T-helper 2 cell treated with Interferon-gamma antibody and Interleukin-4, amounts not matched to agents 5 μg/mL and 100 μg/mL, for 36 hours (primary cell): ENCODE data around the gene MCRIP1.
A peak's percentile ranks its signal among the peaks of the same experiment; 100 is the strongest.
"Not testable (repeated sequence)": the region's sequence is repeated elsewhere in the genome, so short reads cannot be mapped to it uniquely, and the experiment has no call there.

Experiments used
- DNase-seq: peaks from one replicate; pipeline ENCODE4 v3.0.0; 2021; ENCODE audit warnings: low spot score
- H3K27ac Mint-ChIP-seq: one replicate; pipeline ENCODE4 v1.8.0; 2021; ENCODE audit warnings: mild to moderate bottlenecking, mixed read lengths
- H3K27me3 Mint-ChIP-seq: one replicate; pipeline ENCODE4 v1.8.0; 2021; ENCODE audit warnings: low read depth, mixed read lengths
- H3K36me3 Mint-ChIP-seq: one replicate; pipeline ENCODE4 v1.8.0; 2021; ENCODE audit warnings: low read depth, mixed read lengths
- H3K4me1 Mint-ChIP-seq: one replicate; pipeline ENCODE4 v1.8.0; 2021; ENCODE audit warnings: low read depth, mixed read lengths
- H3K4me3 Mint-ChIP-seq: one replicate; pipeline ENCODE4 v1.8.0; 2022; ENCODE audit warnings: mild to moderate bottlenecking, moderate library complexity, mixed read lengths
- H3K9me3 Mint-ChIP-seq: one replicate; pipeline ENCODE4 v1.8.0; 2021; ENCODE audit warnings: mixed read lengths

The MCRIP1 gene

DNA sequence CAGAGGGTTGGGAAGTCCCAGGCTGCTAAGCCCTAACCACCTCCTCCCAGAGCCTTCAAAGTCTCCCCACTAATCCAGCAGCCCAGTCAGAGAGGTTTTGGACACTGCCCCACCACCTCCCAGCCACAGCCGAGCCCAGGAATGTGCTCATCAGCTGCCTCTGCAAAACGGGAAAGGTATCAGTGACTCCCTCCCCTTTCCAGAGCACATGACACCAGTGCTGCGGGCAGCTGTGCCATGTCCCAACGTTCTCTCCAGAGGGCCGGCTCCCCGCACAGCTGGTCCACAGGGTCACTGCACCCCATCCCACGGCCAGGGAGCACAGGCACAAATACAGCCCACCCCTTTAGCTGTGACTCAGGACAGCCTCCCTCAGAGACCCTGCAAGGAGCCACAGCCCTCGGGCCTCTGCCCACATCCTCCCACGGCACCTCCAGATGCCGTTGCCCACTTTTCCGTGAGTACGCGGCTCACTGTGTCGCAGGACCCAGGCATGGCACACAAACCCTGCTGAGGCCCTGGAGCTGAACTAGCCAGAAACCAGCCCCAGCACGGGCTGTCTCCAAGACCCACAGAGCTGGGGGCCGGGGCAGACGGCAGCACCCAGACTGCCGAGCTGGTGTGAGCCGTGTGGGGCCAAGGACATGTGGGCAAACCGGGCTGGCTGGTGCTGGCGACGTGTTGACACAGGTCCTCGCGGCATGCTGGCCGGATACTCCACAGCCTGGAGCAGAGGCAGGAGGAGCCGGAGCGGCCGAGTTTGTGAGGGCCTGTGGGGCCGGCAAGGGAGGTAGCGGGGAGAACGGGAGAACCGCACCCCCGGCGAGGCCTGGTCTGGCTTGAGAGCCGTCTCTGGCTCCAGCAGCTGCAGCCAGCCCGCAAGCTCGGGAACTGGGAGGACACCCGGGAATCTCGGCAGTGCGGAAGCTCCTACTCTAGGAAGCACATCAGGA, 8.0 kb upstream of the MCRIP1 start:
- no peak for DNase-seq

DNA sequence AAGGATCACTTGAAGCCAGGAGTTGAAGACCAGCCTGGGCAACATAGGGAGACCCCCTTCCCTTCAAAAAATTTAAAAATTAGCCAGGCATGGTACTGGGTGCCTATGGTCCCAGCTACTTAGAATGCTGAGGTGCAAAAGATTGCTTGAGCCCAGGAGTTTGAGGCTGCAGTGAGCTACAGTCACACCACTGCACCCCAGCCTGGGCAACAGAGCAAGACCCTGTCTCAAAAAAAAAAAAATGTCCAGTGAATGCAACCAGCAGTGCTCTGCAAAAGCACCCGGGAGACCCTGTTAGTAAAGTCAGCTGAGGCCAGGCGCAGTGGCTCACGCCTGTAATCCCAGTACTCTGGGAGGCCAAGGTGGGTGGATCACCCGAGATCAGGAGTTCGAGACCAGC, 7.0 kb upstream of the MCRIP1 start:
- not testable (repeated sequence) for H3K9me3 Mint-ChIP-seq, H3K27ac Mint-ChIP-seq, H3K4me3 Mint-ChIP-seq, H3K27me3 Mint-ChIP-seq, H3K4me1 Mint-ChIP-seq, DNase-seq
- peaks cover 14% of the 10 kb centered on the region for H3K36me3 Mint-ChIP-seq

More for the DNA sequence above, 8.0 kb upstream of the MCRIP1 start:
- no peaks in the 10 kb centered on the region for H3K27me3 Mint-ChIP-seq
- H3K4me1 Mint-ChIP-seq: no peaks in the 10 kb centered on the region
- no peak overlapping the region for H3K4me3 Mint-ChIP-seq
- H3K27ac Mint-ChIP-seq: no peak overlapping the region
- no peaks in the 10 kb centered on the region for H3K9me3 Mint-ChIP-seq
- H3K36me3 Mint-ChIP-seq: peaks cover 21% of the 10 kb centered on the region

DNA sequence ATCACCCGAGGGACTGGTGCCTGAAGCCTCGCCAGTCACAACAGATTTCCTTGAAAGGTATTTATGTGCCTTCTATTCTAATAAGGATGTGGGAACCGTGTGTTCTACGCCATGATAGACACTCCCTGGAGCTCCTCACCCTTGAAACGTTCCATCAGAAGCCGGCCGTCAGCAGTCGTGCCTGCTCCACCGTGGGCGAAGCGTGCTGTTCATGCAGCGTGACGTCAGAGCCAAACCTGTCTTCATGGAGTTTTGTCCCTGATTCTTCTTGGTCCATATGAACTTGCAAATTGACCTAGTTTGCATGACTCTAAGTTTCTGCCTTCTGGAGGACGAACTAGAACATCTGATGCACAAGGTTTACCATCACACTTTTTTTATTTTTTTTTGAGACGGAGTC, 6.2 kb upstream of the MCRIP1 start:
- DNase-seq: no peak
- Mint-ChIP-seq H3K4me3 (no peak overlapping the region), H3K4me1 (no peaks in the 10 kb centered on the region), H3K9me3 (no peaks in the 10 kb centered on the region), H3K27me3 (no peaks in the 10 kb centered on the region), H3K27ac (no peak overlapping the region), H3K36me3 (peaks cover 9% of the 10 kb centered on the region)

DNA sequence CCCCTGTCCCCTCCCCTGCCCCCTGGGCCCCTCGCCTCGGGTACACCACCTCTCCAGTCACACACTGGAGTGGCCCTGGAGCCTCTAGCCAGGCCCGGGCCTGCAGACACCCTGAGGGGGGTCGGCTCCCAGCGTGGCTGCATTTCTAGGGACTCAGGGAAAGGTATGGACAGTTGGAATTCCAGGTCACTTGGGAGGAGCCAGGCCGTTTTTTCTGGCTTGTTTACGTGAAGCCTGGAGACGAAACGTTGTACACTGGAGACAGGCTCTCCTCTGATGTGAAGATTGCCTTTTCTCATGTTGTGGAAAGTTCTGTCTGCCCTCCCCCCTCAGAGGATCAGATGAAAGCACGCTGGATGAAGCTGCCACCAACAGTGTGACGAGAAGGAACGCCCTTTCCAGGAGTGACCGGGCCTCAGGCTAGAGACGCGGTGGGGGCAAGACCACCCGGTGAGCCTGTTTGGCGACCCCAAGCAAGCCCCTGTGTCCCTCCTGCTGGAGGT, 5.7 kb upstream of the MCRIP1 start:
- Mint-ChIP-seq H3K27ac (no peak overlapping the region), H3K27me3 (no peaks in the 10 kb centered on the region), H3K9me3 (no peaks in the 10 kb centered on the region), H3K4me1 (peaks cover 2% of the 10 kb centered on the region), H3K36me3 (peaks cover 7% of the 10 kb centered on the region), H3K4me3 (no peak overlapping the region)
- DNase-seq: no peak

DNA sequence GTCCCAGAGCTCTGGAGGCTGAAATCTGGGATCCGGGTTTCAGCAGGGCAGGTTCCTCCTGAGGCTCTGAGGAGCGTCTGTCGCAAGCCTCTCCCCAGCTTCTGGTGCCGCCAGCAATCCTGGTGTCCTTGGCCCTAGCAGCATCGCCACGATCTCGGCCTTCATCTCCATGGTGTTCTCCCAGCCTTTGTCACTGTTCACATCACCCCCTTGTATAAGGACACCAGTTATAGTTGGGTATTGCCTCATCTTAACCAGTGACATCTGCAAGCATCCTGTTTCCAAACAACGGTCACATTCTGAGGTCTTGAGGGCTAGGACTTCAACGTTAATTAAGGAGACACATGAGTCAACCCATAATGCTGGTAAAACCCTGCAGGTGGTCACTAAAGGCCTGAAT, 4.5 kb upstream of the MCRIP1 start:
- Mint-ChIP-seq H3K4me3 (no peak overlapping the region), H3K36me3 (no peaks in the 10 kb centered on the region), H3K27me3 (no peaks in the 10 kb centered on the region), H3K9me3 (no peaks in the 10 kb centered on the region), H3K4me1 (peaks cover 4% of the 10 kb centered on the region), H3K27ac (no peak overlapping the region)
- no peak for DNase-seq

DNA sequence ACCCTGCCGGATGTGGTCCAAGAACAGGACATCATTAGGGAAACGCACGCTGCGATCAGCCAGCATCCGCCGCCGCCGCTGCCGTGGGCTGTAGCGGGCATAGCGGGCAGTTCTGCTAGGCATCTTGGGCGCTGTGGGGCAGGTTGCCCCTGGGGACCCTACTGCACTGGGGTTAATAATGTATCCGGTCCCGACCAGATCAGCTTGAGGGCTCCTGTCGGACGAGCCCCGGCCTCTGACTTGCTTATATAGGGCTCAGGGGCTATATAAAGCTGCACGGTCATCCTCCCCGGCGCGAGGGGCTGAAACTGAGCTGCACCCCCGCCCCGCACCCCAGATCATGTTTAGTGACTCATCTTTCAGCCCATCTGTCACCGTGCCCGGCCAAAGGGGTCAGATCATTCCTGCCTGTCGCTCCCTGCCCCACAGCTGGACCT, 1.8 kb upstream of the MCRIP1 start, which contains the start of gene PPP1R27:
PPP1R27 (minus strand) TSS at position 220 of the 437 bp plus-strand sequence; CDS start at position 123, 97 bp downstream.
- Mint-ChIP-seq H3K9me3 (no peaks in the 10 kb centered on the region), H3K27ac (peak within 1 kb of the TSS; percentile 82), H3K27me3 (no peaks in the 10 kb centered on the region), H3K4me1 (peaks cover 17% of the 10 kb centered on the region), H3K4me3 (peak within 1 kb of the TSS; percentile 78), H3K36me3 (no peaks in the 10 kb centered on the region)
- DNase-seq: no peak

DNA sequence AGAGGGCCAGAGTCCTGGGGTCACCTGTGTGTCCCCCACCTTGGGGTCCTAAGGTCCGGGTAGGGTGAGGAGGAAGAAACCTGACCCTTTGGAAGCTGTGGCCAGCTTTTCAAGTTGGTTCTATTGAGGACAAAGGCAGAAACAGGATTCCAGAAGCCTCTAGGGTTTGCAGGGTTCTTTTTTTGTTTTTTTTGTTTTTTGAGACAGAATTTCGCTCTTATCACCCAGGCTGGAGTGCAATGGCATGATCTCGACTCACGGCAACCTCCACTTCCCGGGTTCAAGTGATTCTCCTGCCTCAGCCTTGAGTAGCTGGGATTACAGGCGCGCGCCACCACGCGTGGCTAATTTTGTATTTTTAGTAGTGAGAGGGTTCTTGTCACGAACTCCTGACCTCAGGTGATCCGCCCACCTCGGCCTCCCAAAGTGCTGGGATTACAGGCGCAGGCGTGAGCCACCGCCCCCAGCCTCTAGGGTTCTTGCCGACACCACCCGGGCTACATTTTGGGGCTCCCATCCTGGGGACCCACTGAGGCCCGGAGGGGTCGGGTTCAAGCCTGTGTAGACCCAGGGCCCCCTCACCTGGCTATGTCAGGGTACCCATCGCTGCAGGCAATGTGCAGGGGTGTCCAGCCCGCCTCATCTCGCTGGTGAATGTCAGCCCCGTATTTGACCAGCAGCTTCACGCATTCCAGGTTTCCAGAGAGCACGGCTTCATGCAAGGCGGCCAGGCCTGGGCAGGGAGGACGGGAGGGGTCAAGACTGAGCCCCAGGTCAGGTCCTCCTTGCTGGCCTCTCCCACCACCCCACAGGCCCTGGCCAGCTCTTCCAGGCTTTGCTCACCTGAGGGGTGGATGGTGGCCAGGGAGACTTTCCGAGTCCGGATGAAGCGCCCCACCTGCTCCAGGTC, 1.1 kb upstream of the MCRIP1 start:
- Mint-ChIP-seq H3K4me1 (peaks cover 17% of the 10 kb centered on the region), H3K36me3 (no peaks in the 10 kb centered on the region), H3K9me3 (no peaks in the 10 kb centered on the region), H3K27me3 (no peaks in the 10 kb centered on the region), H3K27ac (peak overlapping the region; percentile 82), H3K4me3 (peak overlapping the region; percentile 78)
- no peak for DNase-seq

DNA sequence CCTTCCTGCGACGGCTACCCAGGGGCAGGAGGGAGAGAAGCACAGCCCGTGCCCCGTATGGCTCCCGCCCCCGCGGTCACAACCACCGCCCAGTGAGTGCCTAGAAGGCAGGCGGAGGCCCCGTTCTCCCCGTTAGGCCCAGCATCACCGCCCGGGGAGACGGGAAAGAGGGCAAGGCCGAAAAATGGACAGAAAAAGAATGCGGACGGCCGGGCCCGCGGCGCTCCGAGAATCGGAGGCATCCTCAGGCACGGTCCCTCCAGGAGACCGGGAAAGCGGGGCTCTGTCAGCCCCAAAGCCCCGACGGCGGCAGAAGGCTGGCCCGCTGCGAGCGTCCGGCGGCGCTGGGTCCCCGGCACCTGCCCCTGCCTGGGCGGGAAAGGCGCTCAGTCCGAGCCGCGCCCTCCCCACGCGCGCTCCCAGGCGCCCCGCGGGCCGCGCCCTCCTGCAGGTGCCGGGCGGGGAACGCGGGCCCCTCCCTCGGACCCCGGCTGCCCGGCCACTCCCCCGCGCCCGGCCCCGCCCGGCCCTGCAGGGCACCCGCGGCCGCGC, 407 bp downstream of the MCRIP1 start:
- peak; percentile 56 for DNase-seq
- H3K9me3 Mint-ChIP-seq: no peaks in the 10 kb centered on the region
- no peaks in the 10 kb centered on the region for H3K27me3 Mint-ChIP-seq
- peak overlapping the region; percentile 89 for H3K27ac Mint-ChIP-seq
- H3K36me3 Mint-ChIP-seq: no peaks in the 10 kb centered on the region
- peaks cover 17% of the 10 kb centered on the region for H3K4me1 Mint-ChIP-seq
- peak overlapping the region; percentile 88 for H3K4me3 Mint-ChIP-seq

DNA sequence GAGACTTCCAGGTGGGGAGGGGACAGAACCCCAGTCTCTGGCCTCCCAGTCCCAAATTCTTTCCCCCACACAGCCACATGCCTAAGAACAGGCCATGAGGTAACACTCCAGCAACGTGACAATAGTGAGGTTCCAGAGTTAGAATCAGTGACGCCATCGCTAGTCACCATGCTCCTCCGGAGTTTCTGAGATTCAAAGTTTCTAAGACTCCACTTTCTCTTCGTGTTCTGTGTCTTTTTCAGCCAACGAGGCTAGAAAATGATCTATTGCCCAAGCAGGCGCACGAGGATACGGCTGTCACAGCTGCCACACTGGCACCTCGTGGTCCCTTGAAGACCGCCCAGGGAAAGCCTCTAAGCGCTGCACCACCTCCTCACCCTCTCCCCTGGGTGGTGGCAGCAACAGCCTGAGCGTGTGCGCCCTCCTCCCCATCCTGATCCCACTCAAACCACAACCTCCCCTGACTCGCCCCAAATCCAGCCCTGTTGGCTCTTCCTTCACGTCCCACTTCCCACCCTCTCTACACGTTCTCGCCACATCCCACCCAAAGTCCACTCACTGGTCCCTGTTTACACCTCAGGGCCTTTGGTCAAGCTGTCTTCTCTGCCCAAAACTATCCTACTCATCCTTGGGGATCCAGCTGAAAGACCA, 1.0 kb downstream of the MCRIP1 start:
- H3K9me3 Mint-ChIP-seq: no peaks in the 10 kb centered on the region
- peak; percentile 45 for DNase-seq
- H3K4me1 Mint-ChIP-seq: peaks cover 17% of the 10 kb centered on the region
- H3K27me3 Mint-ChIP-seq: no peaks in the 10 kb centered on the region
- H3K27ac Mint-ChIP-seq: peak overlapping the region; percentile 89
- H3K4me3 Mint-ChIP-seq: peak overlapping the region; percentile 88
- H3K36me3 Mint-ChIP-seq: no peaks in the 10 kb centered on the region

DNA sequence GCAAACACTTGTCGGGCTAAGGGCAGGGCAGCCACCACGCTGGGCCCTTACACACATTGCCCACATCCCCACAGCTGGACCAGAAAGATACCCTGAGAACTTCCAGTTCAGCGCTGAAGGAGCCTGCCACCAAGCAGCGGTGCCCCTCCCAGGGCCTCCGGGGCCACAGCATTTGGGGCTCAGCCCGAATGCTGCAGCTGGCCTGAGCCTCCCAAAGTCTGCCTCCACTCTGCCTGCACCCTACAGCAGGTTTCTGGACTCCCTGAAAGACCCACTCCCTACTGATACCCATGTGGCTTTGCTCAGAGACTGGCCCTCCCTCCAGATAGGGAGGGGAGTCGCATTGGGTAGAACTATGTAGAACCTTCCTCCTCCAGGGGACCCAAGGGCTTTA, 1.5 kb downstream of the MCRIP1 start:
- H3K9me3 Mint-ChIP-seq: no peaks in the 10 kb centered on the region
- peak overlapping the region; percentile 89 for H3K27ac Mint-ChIP-seq
- no peaks in the 10 kb centered on the region for H3K27me3 Mint-ChIP-seq
- no peaks in the 10 kb centered on the region for H3K36me3 Mint-ChIP-seq
- peak overlapping the region; percentile 88 for H3K4me3 Mint-ChIP-seq
- no peak for DNase-seq
- peaks cover 17% of the 10 kb centered on the region for H3K4me1 Mint-ChIP-seq

DNA sequence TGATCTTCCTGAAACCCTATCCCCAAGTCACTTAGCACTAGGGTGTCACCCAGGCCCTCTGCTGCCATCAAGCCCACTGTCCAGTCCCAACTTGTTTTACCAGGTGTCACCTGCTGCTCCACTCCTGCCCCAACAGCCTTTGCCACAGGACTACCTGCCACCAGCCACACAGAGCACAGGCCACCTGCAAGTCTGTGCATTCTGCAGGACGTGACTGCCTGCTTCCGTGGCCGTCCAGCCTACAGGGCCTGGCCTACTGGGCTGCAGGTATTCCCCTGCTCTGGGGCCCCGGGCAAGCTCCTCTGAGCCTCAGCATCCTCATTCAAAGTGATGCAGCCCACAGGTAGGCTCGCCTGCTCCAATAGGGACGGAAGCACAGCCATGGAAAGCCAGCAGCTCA, 3.2 kb downstream of the MCRIP1 start:
- no peaks in the 10 kb centered on the region for H3K9me3 Mint-ChIP-seq
- H3K4me1 Mint-ChIP-seq: peaks cover 17% of the 10 kb centered on the region
- H3K4me3 Mint-ChIP-seq: no peak overlapping the region
- H3K27ac Mint-ChIP-seq: peak overlapping the region; percentile 13
- H3K36me3 Mint-ChIP-seq: no peaks in the 10 kb centered on the region
- DNase-seq: no peak
- no peaks in the 10 kb centered on the region for H3K27me3 Mint-ChIP-seq

DNA sequence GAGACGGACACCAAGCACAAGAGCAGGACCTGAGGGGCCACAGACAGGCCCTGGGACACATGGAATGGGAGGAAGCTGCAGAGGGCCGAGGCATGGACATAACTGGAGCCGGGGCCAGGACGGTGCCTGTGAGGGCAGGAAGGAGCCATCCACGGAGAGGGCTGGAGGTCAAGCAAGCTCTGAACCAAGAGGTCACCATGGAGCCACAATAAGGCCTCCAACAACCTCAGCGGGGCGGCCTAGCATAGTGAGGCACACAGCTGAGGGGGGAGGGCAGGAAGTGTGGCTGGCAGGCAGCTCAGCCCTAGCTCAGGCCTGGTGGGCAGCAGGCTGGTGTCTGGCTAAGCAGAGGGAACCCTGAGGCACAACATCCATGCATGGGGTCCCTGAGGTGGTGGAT, 4.4 kb downstream of the MCRIP1 start:
- no peaks in the 10 kb centered on the region for H3K27me3 Mint-ChIP-seq
- no peaks in the 10 kb centered on the region for H3K36me3 Mint-ChIP-seq
- no peak for DNase-seq
- peaks cover 14% of the 10 kb centered on the region for H3K4me1 Mint-ChIP-seq
- H3K4me3 Mint-ChIP-seq: no peak overlapping the region
- no peak overlapping the region for H3K27ac Mint-ChIP-seq
- H3K9me3 Mint-ChIP-seq: no peaks in the 10 kb centered on the region

DNA sequence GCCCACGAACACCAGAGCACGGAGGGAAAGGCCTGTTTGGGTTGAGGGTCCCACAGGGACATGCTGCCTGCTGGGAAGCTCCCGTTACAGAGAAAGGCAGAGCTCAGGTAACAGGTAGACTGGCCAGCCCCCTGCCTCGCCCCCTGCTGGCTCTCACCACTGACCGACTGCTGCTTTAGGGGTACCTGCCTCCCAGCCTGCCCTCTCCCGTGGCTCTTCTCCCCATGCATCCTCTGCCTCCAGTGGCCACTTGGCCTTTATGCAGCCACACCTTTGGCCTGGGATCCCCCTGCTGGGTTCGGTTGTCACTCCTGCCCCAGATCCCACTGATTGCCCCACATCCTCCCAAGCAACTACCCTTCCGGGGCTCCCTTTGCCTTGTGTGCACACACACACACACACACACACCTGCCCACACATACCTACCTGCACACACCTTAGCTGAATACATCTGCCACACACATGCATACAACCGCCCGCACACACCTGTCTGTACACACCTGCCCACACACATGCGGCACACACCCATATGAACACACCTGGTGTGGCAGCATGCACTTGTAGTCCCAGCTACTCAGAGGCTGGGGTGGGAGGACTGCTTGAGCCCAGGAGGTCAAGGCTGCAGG, 7.1 kb downstream of the MCRIP1 start:
- H3K27me3 Mint-ChIP-seq: no peaks in the 10 kb centered on the region
- no peak for DNase-seq
- no peak overlapping the region for H3K27ac Mint-ChIP-seq
- no peaks in the 10 kb centered on the region for H3K4me1 Mint-ChIP-seq
- H3K4me3 Mint-ChIP-seq: no peak overlapping the region
- H3K9me3 Mint-ChIP-seq: no peaks in the 10 kb centered on the region
- no peaks in the 10 kb centered on the region for H3K36me3 Mint-ChIP-seq
